Myocyte (in vitro differentiated cells): ENCODE data around the gene CRISP3. TPM values are rescaled to one million over a fixed set of nuclear protein-coding genes. Genes with fewer than 3 reads are reported as not detected.

Source experiments
- DNase-seq: peaks from one replicate; pipeline ENCODE4 v3.0.0-alpha.2; 2012; ENCODE audit warnings: low read depth
- total RNA-seq: library from RNA; depleted of rRNA; stranded (reverse); fragments of >200 nt; gene quantifications from 2 replicates; pipeline ENCODE4 v1.2.3, GENCODE V29; 2014

CRISP3 gene
- total RNA-seq, 1 donor from 2014 or later: not detected

- DNase-seq: no peak
These were observed 51.7 kb downstream of the CRISP3 start for GRCh38 chr6:49692534-49692933.

Other genes with a start within 250 kb of the CRISP3 start
- gene GLYATL3, start 244.5 kb downstream of the CRISP3 start, total RNA-seq: not detected in 2 replicates
- gene C6orf141, start 193.7 kb downstream of the CRISP3 start, total RNA-seq: 0.08 TPM in 1 of 2 replicates, not detected in the other
- gene RHAG, start 107.5 kb downstream of the CRISP3 start, total RNA-seq: not detected in 2 replicates
- not detected in 2 replicates for gene CRISP2, start 30.8 kb downstream of the CRISP3 start, total RNA-seq
- not detected in 2 replicates for gene PGK2, start 42.9 kb upstream of the CRISP3 start, total RNA-seq
- not detected in 2 replicates for gene CRISP1, start 122.1 kb upstream of the CRISP3 start, total RNA-seq
- gene DEFB114, start 219.8 kb upstream of the CRISP3 start, total RNA-seq: not detected in 2 replicates
- not detected in 2 replicates for gene DEFB113, start 225.2 kb upstream of the CRISP3 start, total RNA-seq